Omental fat pad (tissue), 4 donors: ENCODE data around the gene MKKS. TPM values are rescaled to one million over a fixed set of nuclear protein-coding genes. Genes with fewer than 3 reads are reported as not detected.

ENCODE experiments used
- ATAC-seq: fragments of 150-250 bp; one replicate; pipeline ENCODE4 v1.9.1; 2016; ENCODE audit warnings: mild to moderate bottlenecking, moderate library complexity; ENCODE audit not compliant: low FRiP score
- DNase-seq: peaks from one replicate; pipeline ENCODE4 v3.0.0-alpha.2; 2019; ENCODE audit warnings: low spot score
- CTCF ChIP-seq, 3 donors: fragments of 450-650 bp; IDR thresholded peaks; one replicate each; pipeline ENCODE4 v1.5.1; 2016 to 2017; ENCODE audit warnings: antibody characterized with exemption in 3 of 3, mild to moderate bottlenecking in 3 of 3, moderate library complexity in 2 of 3
- total RNA-seq, 4 donors: library from RNA; depleted of rRNA; stranded (reverse); fragments of >200 nt; gene quantifications; one replicate each; pipeline ENCODE4 v1.1.0, GENCODE V29; 2016

The MKKS gene
- total RNA-seq, 4 donors from 2014 or later = 7.7 to 25.5 (median 12.5) TPM

DNA sequence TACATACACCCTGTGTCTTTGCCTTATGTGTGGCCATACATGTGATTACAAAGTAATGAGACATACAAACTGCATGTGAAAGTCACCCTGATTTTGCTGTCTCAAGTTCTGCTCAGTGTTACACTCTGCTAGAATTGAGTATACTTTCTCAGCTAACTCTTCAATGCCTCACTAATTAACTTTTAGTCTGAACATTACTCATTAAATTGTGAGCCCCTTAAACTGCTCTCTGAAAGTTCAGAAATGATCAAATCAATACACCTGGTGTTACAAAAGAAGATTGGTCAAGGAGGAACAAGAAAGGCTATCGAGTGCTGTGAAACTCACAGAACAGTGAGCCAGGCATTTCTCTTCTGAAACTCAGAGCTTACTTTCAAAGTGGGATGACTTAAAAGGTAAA lies 71.3 kb downstream of the MKKS start:
- no peak for TF ChIP-seq CTCF (IDR thresholded peaks at IDR 0.05)
- ATAC-seq = no peak

GRCh38 chr20:10360878-10361277 lies 73.1 kb downstream of the MKKS start:
- ATAC-seq (no peak), DNase-seq (no peak)
- no peak for TF ChIP-seq CTCF (IDR thresholded peaks at IDR 0.05)

More for the DNA sequence above, 71.3 kb downstream of the MKKS start:
- DNase-seq = no peak

GRCh38 chr20:10359621-10360040 lies 74.4 kb downstream of the MKKS start:
- ATAC-seq (no peak), DNase-seq (no peak)
- no peak for TF ChIP-seq CTCF (IDR thresholded peaks at IDR 0.05)

DNA sequence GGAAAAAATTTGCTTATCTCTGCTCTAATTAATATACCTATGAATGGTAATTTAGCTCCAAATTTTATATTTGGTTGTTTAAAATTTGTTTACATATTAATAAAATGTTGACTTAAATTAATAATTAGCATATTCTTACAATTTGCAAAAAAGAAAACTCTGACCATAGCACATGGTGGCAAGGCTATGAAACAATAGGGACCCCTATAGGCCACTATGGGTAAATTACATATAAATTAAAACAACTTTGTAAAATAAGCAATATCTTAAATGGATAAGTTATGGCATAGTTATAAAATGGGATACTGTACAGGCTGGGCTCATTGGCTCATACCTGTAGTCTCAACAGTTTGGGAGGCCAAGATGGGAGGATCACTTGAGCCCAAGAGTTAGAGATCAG lies 76.0 kb downstream of the MKKS start:
- DNase-seq (no peak), ATAC-seq (no peak)
- TF ChIP-seq CTCF (IDR thresholded peaks at IDR 0.05) = no peak

DNA sequence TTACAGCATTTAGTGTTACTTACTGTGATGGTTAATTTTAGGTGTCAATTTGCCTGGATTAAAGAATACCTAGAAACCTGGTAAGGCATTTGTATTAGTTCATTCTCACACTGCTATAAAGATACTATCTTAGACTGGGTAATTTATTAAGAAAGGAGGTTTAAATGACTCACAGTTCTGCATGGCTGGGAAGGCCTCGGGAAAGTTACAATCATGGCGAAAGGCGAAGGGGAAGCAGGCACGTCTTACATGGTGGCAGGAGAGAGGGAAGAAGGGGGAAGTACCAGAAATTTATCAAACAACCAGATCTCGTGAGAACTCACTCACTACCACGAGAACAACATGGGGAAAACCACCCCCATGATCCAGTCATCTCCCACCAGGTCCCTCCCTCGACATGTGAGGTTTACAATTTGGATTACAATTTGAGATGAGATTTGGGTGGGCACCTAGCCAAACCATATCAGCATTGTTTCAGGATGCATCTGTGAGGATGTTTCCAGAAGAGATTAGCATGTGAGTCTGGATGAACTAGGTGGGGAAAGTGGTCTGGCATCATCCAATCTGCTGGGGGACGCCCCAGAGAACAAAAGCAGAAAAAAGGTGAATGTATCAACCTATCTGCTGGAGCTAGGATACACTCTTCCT lies 76.8 kb downstream of the MKKS start:
- TF ChIP-seq CTCF (IDR thresholded peaks at IDR 0.05) = no peak
- DNase-seq = no peak
- no peak for ATAC-seq

GRCh38 chr20:10356628-10357027 lies 77.4 kb downstream of the MKKS start:
- DNase-seq = no peak
- TF ChIP-seq CTCF (IDR thresholded peaks at IDR 0.05) = no peak
- ATAC-seq = no peak
